ENCODE data around the gene MAPK8IP1.
"Not testable (repeated sequence)": the region's sequence is repeated elsewhere in the genome, so short reads cannot be mapped to it uniquely, and the experiment has no call there.

The MAPK8IP1 gene

DNA sequence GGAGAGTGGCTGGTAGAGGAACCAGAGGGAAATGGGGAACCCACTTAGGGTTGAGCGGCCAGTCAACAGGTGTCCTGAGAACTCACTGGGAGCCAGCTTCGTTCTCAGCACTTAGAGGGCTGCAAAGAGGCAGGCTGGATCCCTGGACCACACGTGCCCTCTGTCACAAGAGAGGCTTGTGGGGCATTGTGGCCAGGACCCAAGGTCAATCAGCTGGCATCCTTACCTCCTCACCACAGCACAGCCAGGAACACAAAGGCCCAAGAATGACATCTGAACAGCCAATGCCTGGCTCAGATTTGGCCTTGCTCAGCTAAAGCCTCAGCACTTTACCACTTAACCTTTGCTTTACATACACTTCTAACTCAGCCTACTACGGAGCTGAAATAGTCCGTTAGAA is 7.4 kb downstream of the MAPK8IP1 start:
- no peak for DNase-seq

DNA sequence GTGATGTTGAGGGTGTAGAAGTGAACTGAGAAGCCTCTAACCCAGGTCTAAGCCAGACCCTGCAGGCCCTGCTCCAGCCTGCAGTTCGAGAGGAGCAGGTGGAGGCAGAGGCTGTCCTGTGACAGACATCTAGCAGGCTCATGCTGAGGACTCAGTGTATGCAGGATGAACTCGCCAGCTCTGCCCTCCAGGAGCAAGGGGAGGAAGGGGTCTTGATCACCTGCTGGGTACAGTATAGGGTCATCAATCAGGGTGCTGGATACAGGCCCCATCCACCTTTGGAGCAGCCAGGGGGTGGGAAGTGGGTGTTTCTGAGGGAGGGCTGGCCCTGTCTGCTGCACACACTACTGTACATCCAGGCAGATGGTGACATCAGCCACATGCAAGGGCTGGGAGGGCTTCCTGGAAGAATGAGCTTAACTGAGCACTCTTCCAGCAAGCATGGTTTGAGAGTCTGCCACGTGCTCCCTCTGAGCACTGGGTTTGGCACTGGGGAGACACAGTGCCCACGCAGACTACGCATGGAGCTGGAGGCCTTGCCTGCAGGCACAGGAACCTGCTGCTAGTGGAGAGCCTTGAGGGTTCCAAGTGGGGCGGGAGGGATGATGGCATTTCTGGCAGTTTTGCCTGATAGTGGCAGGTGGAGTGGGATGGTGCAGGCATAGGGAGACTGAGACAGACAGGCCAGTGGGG is 9.2 kb downstream of the MAPK8IP1 start:
- DNase-seq = no peak

DNA sequence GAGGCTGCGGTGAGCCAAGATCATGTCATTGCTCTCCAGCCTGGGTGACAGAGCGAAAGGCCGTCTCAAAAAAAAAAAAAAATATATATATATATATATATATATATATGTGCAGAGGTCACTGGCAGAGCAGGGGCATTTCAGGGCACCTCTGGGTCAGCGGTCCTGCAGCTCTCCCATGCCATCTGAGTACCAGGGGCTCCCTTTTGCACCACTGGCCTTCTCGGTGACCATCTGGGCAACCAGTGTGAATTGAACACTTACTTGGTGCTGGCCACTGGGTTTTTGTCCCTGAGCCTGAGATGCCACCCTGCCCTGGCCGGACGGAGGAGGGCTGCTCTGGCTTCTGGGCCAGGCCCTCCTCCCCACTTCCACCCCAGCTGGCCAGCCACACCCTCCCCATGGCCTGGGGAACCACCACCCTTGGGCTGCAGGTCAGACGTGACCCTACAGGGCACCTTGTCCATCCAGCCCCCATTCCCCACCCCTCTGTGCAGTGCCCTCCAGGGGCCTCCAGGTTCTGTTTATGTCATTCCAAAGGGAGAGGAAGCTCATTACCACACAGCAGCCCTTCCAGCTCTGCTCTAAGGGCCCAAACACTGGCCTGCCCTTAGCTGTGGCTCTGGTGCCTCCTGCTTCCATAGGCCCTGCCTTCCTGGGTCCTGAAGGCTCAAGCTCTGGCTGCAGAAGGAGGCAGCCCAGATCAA is 10.3 kb downstream of the MAPK8IP1 start:
- DNase-seq = no peak

DNA sequence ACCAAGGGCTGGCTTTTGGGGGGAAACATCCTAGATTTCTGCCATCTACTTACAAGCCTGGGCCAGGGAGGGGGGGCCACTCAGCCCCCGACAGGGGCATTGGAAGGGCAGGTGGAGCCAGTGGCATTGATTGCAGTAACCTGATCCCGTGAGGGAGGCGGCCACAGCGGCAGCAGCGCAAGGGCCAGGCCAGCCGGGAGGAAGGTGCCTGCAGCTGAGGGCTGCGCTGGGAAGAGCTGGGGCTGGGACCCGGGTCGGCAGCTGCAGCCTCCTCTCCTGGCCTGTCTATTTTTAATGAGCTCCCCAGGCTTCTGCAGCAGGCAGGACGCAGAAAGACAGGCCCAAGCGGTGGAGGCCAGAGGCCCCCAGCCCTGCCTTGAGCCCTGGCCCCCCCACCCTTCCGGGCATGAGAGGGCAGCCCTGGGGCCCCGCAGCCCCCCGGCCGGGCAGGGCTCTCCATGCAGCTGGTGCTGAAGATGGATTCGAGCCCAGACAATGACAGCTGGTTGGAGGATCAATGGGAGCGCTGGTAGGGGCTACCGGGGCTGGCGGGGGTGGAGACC is 11.1 kb downstream of the MAPK8IP1 start:
- DNase-seq = no peak

DNA sequence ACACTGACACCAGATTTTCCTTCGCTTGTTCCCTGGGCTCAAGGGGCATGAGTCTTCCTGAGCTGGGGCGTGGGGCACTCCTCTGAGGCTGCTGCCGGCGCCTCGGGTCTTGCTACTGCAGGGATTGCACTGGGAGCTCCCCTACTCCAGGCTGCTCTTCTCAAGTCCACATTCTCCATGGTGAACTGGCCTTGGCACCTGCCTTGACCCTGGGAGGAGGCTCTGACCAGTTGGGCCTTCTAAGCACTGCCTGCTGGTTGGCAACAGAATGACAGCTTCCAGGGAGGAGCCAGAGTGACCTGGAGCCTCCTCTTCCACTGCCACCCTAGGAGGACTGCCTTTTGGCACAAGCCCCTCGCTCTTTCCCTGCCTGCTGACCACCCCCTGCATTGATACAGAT is 12.1 kb downstream of the MAPK8IP1 start:
- no peak for DNase-seq

DNA sequence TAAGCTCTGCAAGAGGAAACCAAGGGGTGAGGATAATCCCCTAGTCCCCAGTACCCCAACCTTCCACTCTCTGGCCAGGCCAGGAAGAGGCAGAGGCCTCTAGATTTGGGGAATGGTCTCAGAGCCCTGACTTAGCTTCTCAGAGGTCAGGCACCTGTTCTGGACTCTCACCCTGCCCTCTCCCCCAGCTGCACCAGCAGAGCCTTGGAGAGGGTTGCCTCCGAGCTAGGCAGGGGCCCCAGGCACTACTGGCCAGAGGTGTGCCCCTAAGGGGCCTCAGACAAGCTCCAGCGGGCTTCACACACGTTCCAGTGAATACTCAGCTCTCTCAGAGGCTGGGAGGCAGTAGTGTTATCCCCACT is 13.6 kb downstream of the MAPK8IP1 start:
- DNase-seq = no peak

DNA sequence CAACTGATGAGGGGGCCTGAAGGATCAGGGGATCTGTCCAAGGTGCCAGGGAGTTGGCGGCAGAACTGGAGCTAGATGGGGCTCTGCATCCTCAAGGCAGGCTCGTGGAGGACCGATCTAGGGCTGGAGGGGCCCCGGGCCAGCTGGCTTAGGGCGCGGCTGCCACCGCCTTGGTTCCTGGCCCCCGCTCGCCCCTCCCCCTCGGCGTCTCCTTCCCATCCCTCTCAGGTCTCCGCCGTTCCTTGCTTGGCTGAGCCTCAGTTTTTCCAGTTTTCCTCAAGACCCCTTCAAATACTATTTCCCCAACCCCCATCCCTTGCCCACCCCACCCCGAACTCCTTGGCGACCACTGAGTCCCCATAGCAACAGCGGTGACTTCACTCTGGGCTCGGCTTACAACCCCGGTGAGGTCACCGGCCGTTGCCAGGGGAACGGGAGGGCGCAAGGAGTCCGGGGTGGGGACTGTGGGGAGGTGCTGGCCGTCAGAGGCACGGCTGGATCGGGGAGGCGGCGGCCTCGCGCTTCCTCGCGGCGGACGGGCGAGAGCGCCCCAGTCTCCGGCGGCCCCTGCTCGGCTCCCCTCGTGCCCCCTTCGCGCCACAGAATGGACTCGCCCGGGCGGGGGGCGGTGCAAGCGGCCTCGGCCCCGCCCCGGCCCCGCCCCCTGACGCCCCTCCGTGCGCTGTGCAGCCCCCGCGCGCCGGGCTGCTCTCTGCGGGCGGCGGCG is 14.2 kb downstream of the MAPK8IP1 start:
- DNase-seq = peak; percentile 66

DNA sequence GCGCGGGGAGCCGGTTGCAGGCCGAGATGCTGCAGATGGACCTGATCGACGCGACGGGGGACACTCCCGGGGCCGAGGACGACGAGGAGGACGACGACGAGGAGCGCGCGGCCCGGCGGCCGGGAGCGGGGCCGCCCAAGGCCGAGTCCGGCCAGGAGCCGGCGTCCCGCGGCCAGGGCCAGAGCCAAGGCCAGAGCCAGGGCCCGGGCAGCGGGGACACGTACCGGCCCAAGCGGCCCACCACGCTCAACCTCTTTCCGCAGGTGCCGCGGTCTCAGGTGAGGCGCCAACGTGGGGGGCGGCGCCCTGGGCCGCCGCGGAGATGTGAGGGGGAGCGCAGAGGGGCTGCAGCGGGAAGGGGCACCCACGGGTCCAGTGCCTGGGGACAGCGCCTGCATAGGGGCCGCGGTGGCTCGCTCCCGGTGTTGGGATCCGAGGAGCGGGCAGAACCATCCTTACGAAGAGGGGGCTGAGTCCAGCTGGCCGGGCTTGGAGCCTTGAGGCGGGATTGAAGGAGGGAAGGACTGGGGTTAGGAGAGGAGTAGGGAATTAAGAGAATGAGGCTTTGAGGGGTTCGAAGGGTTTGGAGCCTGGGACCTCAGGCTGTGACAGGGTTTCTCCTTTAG is 14.8 kb downstream of the MAPK8IP1 start:
- not testable (repeated sequence) for DNase-seq

DNA sequence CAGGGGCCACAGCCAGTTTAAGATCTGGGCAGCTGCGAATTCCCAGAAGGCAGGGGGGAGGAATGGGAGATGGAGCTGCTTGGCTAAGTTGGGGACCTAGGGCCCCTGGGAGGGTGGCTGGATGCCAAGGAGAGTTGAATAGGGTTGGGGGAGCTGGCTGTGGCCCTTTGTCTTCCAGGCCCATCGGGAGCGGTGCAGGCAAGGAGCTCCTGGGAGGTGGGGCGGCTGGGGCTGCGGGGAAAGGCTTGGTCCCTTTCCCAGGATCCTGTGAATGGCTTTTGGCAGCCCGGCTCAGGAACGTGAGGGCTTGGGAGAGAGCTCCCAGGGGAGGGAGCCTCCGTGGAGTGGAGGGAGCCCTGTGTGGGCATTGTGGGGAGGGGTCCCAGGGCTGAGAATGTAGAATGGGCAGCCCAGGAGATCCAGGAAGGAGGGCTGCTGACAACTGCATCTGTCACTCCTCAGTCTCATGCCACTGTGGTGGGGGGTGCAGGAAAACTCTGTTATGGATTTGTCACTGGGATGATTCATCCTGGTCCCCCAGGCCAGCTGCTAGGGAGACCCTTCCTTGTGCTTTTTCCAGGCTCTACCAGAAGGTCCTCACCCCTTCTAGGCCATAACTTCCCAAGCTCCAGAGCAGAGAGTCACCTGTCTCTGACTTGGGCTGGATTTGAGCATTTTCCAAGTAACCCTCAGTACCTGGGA is 15.6 kb downstream of the MAPK8IP1 start:
- DNase-seq = no peak

DNA sequence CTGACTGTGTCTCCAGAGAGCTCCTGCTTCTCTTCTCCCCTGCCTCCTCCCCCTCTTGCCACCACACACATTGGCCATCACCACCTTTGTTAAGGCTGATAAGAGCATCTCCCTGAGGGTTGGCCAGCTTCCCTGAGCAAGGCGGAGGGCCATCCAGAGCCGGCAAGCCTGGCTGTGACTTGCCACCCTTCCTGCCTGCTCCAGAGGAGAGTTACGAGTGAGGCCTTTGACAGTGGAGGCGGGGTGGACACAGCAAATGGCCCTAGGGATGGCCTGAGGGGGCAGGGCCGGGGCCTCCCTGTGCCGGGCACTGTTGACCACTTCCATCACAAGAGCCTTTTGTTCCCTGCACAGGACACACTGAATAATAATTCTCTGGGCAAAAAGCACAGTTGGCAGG is 16.2 kb downstream of the MAPK8IP1 start:
- no peak for DNase-seq

DNA sequence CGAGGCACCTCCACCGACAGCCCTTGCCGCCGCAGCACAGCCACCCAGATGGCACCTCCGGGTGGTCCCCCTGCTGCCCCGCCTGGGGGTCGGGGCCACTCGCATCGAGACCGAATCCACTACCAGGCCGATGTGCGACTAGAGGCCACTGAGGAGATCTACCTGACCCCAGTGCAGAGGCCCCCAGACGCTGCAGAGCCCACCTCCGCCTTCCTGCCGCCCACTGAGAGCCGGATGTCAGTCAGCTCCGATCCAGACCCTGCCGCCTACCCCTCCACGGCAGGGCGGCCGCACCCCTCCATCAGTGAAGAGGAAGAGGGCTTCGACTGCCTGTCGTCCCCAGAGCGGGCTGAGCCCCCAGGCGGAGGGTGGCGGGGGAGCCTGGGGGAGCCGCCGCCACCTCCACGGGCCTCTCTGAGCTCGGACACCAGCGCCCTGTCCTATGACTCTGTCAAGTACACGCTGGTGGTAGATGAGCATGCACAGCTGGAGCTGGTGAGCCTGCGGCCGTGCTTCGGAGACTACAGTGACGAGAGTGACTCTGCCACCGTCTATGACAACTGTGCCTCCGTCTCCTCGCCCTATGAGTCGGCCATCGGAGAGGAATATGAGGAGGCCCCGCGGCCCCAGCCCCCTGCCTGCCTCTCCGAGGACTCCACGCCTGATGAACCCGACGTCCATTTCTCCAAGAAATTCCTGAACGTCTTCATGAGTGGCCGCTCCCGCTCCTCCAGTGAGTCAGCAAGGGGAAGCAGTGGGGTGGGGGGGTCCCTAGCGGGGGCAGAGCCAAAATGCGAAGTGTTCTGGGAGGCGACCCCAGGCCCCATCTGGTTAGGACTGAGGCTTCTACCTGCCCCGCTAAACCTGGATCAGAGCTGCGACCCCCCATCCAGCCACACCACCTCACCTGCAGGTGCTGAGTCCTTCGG is 17.3 kb downstream of the MAPK8IP1 start:
- DNase-seq = no peak

DNA sequence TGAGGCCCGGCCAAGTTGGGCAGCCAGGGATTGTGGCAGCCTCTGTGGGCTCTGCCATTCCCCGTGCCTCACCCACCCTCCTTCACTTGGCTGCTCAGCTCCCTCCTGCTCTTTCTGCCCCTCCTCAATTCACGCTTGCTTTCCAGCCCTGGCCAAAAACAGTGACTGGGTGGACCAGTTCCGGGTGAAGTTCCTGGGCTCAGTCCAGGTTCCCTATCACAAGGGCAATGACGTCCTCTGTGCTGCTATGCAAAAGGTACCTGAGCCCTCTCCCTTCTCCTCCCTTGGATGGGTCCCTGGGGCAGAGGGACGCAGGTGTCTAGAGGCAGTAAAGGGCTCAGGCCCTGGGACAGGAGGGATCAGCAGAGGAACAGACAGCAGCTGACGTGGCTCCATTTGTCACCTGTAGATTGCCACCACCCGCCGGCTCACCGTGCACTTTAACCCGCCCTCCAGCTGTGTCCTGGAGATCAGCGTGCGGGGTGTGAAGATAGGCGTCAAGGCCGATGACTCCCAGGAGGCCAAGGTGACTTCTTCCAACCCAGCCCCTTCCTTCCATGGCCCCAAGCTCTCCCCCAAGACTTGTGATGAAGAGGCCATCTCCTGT is 19.0 kb downstream of the MAPK8IP1 start:
- no peak for DNase-seq

DNA sequence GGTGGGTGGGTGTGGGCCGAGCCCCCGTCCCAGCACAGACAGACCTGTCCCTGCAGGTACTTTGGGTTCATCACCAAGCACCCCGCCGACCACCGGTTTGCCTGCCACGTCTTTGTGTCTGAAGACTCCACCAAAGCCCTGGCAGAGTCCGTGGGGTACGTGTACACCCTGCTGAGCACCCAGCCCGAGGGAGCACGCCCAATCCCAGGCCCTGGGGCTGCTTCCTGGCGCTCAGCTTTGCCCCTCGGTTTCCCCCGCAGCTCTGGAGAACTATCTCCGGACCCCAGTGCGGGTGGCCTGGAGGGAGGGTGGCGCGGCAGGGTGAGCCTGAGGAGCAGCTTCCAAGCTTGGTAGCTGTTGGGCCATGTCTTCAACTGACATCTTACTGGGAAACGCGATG is 19.6 kb downstream of the MAPK8IP1 start:
- DNase-seq = no peak

DNA sequence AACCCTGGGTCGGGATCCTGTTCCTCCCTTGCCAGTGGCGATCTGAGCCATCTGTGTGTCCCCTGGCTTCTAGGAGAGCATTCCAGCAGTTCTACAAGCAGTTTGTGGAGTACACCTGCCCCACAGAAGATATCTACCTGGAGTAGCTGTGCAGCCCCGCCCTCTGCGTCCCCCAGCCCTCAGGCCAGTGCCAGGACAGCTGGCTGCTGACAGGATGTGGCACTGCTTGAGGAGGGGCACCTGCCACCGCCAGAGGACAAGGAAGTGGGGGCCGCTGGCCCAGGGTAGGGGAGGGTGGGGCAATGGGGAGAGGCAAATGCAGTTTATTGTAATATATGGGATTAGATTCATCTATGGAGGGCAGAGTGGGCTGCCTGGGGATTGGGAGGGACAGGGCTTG is 20.1 kb downstream of the MAPK8IP1 start:
- DNase-seq = not testable (repeated sequence)

DNA sequence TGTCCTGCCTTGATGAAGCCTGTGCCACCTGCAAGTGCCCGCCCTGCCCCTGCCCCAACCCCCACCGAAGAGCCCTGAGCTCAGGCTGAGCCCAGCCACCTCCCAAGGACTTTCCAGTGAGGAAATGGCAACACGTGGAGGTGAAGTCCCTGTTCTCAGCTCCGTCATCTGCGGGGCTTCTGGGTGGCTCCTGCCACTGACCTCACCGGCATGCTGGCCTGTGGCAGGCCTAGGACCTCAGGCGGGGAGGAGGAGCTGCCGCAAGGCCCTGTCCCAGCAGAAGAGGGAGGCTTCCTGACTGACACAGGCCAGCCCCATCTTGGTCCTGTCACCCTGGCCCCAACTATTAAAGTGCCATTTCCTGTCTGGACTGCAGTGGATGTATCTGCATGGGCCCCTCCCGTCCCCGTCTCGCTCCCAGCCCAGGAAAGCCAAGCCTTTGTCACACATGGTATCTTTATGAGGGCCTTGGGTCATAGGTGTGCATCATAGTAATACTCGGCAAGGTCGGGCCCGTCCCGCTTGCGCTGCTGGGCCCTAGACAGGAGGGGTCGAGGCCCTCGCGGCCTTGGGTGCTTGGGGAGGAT is 20.7 kb downstream of the MAPK8IP1 start:
- DNase-seq = no peak

DNA sequence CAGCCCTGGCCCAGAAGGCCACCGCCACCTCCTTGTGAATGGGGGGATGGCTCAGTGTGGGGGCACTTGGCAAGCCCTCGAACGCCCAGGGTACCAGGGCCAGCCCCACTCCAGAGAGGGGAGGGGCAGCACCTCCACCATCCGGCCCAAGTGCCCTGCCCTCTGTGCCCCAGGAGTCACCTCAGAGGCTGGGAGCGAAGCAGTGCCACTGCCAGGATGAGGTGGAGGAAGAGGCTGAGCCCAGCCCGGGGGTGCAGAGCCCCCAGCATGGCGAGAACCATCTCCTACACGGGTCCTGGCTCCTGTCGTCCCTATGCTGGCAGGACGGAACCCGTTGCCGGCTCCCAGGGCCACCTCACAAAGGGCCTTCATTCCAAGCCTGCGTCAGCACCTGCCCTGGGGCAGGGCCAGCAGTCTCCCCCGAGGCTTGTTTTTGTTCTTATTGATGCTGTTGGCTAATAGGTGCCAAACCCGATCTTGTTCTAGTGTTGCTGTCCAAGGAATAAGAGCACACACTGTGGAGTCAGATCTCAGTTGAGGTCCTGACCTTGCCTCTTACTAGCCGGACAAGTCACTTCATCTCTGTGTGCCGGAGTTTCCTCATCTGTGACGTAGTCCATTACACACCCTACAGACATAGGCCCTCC is 21.6 kb downstream of the MAPK8IP1 start, which contains the start of gene FREY1:
TSS of gene FREY1 (minus strand) at position 307 of the 647 bp plus-strand sequence. CDS start at position 281, 26 bp downstream.
- DNase-seq = no peak

DNA sequence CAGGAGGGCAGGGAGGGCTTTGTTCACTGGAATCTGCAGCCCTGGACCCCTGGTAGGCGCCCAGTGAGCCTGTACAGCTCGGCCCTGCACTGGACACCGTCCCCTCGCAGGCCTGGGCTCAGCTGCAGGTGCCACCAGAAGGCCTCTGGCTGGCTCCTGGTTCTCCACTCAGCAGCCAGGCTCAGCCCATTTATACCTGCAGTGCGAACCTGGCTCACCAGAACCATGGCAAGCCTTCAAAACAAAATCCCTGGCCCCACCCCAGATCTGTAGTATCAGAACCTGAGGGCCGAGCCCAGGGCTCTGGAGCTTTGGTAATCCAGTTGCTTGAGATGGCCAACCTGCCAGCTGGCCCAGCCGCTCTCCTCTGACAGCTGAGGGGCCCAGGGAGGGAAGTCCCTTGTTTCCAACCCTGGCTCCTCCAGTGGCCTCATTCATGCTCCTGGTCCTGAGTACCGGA is 22.5 kb downstream of the MAPK8IP1 start:
- no peak for DNase-seq

DNA sequence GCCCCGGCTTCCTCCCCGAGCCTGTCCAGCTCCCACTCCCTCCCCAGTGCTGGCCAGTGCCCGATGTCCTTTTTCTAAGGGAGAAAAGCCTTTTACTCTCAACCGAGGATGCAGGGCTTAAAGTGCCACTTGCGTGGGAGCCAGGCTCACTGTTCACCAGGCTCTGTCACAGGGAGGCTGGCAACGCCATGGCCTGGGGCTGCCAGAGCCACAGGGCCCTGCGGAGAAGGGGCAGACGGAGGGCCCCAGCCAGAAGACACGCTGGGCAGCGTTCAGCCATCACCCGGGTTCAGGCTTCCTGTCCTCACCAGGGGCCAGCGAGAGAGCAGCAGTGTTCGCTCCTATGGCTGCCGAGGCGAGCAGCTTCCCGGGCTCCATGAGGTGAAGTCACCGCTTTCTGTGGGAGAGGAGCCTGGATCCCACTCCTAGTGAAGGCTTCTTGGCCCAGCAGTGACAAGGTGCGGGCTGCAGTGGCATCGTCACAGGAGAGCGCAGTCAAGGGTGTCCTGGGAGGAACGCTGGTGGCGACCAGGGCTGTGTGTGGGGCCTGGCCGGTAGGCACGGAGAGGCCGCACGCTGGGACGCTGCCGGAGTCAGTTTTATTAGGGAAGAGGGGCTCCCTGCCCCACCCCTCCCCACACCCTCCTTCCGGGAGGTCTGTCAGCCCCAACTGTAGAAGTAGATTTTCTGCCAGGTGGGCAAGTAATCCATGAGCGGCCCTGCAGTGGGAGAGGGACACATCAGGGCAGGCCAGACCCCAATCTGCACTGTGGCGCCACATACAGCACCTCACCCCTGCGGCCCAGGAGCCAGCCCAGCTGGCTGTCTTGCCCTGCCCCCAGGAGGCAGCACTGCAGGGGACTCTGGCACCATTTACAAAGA is 24.4 kb downstream of the MAPK8IP1 start:
- no peak for DNase-seq

DNA sequence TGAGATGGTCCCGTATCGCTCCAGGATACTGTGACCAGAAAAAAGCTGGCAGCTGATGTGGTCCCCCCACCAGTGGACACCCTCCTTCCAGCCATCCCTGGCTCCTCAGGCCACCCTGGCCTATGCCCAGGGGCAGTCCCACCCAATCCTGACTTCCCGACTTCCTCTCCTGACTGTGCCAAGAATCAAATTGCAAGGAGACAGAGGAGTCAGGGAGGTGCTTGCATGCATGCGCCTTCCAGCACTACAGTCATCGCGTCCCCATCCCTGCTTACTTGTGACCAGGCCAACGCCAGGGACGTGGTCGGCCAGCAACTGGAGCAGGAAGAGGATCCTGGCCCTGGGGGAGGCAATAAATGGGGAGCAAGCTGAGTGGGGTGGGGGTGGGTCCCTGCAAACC is 25.2 kb downstream of the MAPK8IP1 start:
- no peak for DNase-seq
